ENCODE data around the gene KRTAP3-2.

- TF ChIP-seq CTCF (IDR thresholded peaks at IDR 0.05; ENCODE audit: low read length) (no peak), EZH2phosphoT487 (IDR thresholded peaks at IDR 0.05; ENCODE audit: low read length) (no peak), EZH2 (optimal IDR thresholded peaks at IDR 0.05; ENCODE audit: low read depth, low read length) (no peak)
Observed at GRCh38 chr17:40956401-40957254, 43.1 kb downstream of the KRTAP3-2 start.
